COLO668 (cell line): ENCODE measurements around the gene NDUFA7.
"Not testable (repeated sequence)": the region's sequence is repeated elsewhere in the genome, so short reads cannot be mapped to it uniquely, and the experiment has no call there.

ENCODE experiments used
- DNase-seq: peaks from one replicate; lab custom pipeline; 2025; ENCODE audit not compliant: unreplicated experiment; lab: John Stamatoyannopoulos, UW

The NDUFA7 gene

GRCh38 chr19:8321067-8321985 lies at the start of gene NDUFA7, which contains the start of gene RPS28:
Gene NDUFA7 (minus strand): TSS chr19:8321375. CDS start chr19:8321358, 17 bp downstream.
Gene RPS28 (plus strand): TSS chr19:8321496. CDS start chr19:8321531, 35 bp downstream.
- DNase-seq, result peak; percentile 94

GRCh38 chr19:8370176-8371010 lies 49.2 kb upstream of the NDUFA7 start:
- DNase-seq, result no peak

GRCh38 chr19:8367327-8368001 lies 46.3 kb upstream of the NDUFA7 start:
- DNase-seq, result peak; percentile 56

- DNase-seq, result no peak
Observed at GRCh38 chr19:8366961-8367326, 45.8 kb upstream of the NDUFA7 start.

- no peak for DNase-seq
Observed at GRCh38 chr19:8366121-8366581, 45.0 kb upstream of the NDUFA7 start.

GRCh38 chr19:8363803-8364771 lies 42.9 kb upstream of the NDUFA7 start, which contains the start of gene ANGPTL4:
Gene ANGPTL4 (plus strand): TSS chr19:8364155. CDS start chr19:8364322, 167 bp downstream.
- no peak for DNase-seq

- DNase-seq, result peak; percentile 56
Observed at GRCh38 chr19:8361921-8362793, 41.0 kb upstream of the NDUFA7 start.

GRCh38 chr19:8360196-8360595 lies 39.0 kb upstream of the NDUFA7 start:
- DNase-seq, result no peak

- no peak for DNase-seq
Observed at GRCh38 chr19:8358948-8359347, 37.8 kb upstream of the NDUFA7 start.

- no peak for DNase-seq
Observed at GRCh38 chr19:8357007-8357521, 35.9 kb upstream of the NDUFA7 start.

GRCh38 chr19:8355631-8356402 lies 34.6 kb upstream of the NDUFA7 start:
- no peak for DNase-seq

- not testable (repeated sequence) for DNase-seq
Observed at GRCh38 chr19:8352845-8353244, 31.7 kb upstream of the NDUFA7 start.

- DNase-seq, result no peak
Observed at GRCh38 chr19:8352134-8352827, 31.1 kb upstream of the NDUFA7 start.

GRCh38 chr19:8349629-8350372 lies 28.6 kb upstream of the NDUFA7 start:
- not testable (repeated sequence) for DNase-seq

- DNase-seq, result no peak
Observed at GRCh38 chr19:8343483-8343844, 22.3 kb upstream of the NDUFA7 start.

- peak; percentile 64 for DNase-seq
Observed at GRCh38 chr19:8342684-8343482, 21.7 kb upstream of the NDUFA7 start, which contains the start of gene KANK3. Gene KANK3 (minus strand): TSS chr19:8343262. CDS start chr19:8337828, 5,434 bp downstream.
